Measurements from ENCODE around the gene REXO2. TPM values are rescaled to one million over a fixed set of nuclear protein-coding genes. Genes with fewer than 3 reads are reported as not detected.
A peak's percentile ranks its signal among the peaks of the same experiment; 100 is the strongest.

The REXO2 gene
- total RNA-seq, 4 donors from 2014 or later: 64.9 to 131 (median 96.8) TPM

DNA sequence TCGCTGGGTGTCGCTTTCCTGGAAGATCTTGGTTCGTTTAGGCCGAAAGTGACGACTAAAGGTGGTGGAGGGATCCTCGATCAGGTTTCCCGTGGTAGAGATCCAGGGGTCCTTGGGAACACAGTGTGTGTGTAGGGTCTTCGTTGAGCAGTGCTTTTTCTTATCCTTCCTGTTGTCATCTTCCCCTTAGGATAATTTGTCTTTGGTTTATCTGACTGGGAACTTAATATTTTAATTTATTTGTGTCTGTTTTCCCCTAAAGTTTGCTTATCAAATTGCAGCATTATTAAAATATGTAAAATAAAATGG, 38.4 kb upstream of the REXO2 start:
- Histone ChIP-seq H3K27me3 (no peaks in the 10 kb centered on the region), H3K36me3 (peaks cover 0 to 7% (median 0%) of the 10 kb centered on the region in 3 donors), H3K9me3 (no peaks in the 10 kb centered on the region), H3K27ac (peak overlapping the region; percentile 94 to 99 (median 98)), H3K4me1 (peaks cover 0 to 67% (median 30%) of the 10 kb centered on the region in 4 donors), H3K4me3 (peak overlapping the region; percentile 54 to 81 (median 66))
- 0 to 1% methylated on average over 8 of the region's 8 CpGs for WGBS, 2 donors
- DNase-seq (ENCODE audit: low spot score in 2 of 2): no peak
- TF ChIP-seq POLR2A (IDR thresholded peaks at IDR 0.05): no peak
- TF ChIP-seq, protein P1, sequence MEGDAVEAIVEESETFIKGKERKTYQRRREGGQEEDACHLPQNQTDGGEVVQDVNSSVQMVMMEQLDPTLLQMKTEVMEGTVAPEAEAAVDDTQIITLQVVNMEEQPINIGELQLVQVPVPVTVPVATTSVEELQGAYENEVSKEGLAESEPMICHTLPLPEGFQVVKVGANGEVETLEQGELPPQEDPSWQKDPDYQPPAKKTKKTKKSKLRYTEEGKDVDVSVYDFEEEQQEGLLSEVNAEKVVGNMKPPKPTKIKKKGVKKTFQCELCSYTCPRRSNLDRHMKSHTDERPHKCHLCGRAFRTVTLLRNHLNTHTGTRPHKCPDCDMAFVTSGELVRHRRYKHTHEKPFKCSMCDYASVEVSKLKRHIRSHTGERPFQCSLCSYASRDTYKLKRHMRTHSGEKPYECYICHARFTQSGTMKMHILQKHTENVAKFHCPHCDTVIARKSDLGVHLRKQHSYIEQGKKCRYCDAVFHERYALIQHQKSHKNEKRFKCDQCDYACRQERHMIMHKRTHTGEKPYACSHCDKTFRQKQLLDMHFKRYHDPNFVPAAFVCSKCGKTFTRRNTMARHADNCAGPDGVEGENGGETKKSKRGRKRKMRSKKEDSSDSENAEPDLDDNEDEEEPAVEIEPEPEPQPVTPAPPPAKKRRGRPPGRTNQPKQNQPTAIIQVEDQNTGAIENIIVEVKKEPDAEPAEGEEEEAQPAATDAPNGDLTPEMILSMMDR (IDR thresholded peaks at IDR 0.05): peak in 1 of 5 experiments; percentile 4

DNA sequence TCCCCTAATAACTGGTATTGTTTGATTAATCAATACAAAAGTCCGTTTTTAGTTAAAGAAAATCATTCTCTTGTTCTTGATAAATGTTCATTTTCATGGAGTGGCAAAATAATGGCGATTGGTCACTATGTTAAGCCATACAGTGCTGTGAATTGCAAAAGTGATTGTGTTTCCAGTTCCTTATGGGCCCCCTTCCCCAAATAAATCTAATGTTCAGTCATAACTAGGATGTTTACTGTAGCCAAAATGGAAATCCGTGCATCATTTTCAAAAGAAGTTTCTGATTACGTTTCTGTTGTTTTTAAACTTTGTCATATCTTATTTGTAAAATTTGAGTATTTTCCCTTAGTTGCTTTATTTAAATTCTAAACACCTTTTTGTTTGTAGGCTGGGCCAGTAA, 38.0 kb upstream of the REXO2 start:
- H3K4me3 ChIP-seq: peak overlapping the region; percentile 54 to 81 (median 66)
- H3K27me3 ChIP-seq: no peaks in the 10 kb centered on the region
- no peak for DNase-seq (ENCODE audit: low spot score in 2 of 2)
- H3K27ac ChIP-seq: peak overlapping the region; percentile 94 to 99 (median 98)
- H3K4me1 ChIP-seq: peaks cover 0 to 67% (median 30%) of the 10 kb centered on the region in 4 donors
- no peaks in the 10 kb centered on the region for H3K9me3 ChIP-seq
- 2 to 3% methylated on average over 4 of the region's 4 CpGs for WGBS, 2 donors
- TF ChIP-seq, protein P1 (IDR thresholded peaks at IDR 0.05): no peak
- no peak for TF ChIP-seq POLR2A (IDR thresholded peaks at IDR 0.05)
- TF ChIP-seq EP300 (IDR thresholded peaks at IDR 0.05): no peak
- H3K36me3 ChIP-seq: peaks cover 0 to 11% (median 0%) of the 10 kb centered on the region in 3 donors

DNA sequence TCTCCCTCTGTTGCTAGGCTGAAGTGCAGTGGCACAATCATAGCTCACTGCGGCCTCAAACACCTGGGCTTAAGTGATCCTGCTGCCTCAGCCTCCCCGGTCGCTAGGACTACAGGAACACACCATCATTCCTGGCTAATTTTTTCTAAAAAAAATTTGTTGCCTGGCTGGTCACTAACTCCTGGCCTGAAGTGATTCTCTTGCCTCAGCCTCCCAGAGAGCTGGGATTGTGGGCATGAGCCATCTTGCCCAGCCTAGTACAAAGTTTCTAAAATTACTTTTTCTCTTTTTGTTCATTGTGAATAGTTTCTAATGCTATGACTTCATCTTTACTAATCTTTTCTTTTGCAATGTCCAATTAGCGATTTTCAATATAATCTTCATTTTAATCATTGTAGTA, 26.3 kb upstream of the REXO2 start:
- no peaks in the 10 kb centered on the region for H3K27me3 ChIP-seq
- 94 to 100% methylated on average over 4 of the region's 4 CpGs for WGBS, 2 donors
- DNase-seq (ENCODE audit: low spot score in 2 of 2): no peak
- peaks cover 0 to 5% (median 0%) of the 10 kb centered on the region in 4 donors for H3K4me1 ChIP-seq
- no peaks in the 10 kb centered on the region for H3K9me3 ChIP-seq
- no peak overlapping the region for H3K27ac ChIP-seq
- TF ChIP-seq, protein P1 (IDR thresholded peaks at IDR 0.05): no peak
- TF ChIP-seq EP300 (IDR thresholded peaks at IDR 0.05): no peak
- no peak for TF ChIP-seq POLR2A (IDR thresholded peaks at IDR 0.05)
- H3K36me3 ChIP-seq: peaks cover 0 to 37% (median 0%) of the 10 kb centered on the region in 3 donors
- no peak overlapping the region for H3K4me3 ChIP-seq

DNA sequence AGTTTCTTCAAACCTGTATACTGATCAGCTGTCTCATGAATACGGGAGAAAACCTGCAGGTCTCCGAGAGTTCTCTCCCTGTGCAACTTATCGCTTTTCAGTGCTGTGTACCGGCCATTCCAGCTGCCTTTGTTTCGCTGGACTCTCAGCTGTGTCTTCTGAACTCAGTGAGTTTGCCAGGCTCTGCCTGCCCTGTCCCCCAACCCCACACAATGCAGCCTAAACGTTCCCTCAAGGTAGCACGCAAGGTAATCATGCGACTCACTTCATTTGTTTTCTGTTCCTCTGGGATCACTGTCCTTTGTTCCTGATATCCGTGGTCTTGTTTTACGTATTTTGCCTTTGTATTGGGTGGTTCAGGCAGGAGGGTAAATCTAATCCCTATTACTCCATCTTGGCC, 25.3 kb upstream of the REXO2 start:
- Histone ChIP-seq H3K27ac (no peak overlapping the region), H3K4me3 (no peak overlapping the region), H3K36me3 (peaks cover 0 to 31% (median 0%) of the 10 kb centered on the region in 3 donors), H3K27me3 (no peaks in the 10 kb centered on the region), H3K4me1 (peaks cover 0 to 5% (median 0%) of the 10 kb centered on the region in 4 donors), H3K9me3 (no peaks in the 10 kb centered on the region)
- TF ChIP-seq EP300 (IDR thresholded peaks at IDR 0.05) (no peak), POLR2A (IDR thresholded peaks at IDR 0.05) (no peak)
- TF ChIP-seq, protein P1 (IDR thresholded peaks at IDR 0.05): no peak
- WGBS, 2 donors: 83 to 88% methylated on average over 10 of the region's 10 CpGs
- no peak for DNase-seq (ENCODE audit: low spot score in 2 of 2)

DNA sequence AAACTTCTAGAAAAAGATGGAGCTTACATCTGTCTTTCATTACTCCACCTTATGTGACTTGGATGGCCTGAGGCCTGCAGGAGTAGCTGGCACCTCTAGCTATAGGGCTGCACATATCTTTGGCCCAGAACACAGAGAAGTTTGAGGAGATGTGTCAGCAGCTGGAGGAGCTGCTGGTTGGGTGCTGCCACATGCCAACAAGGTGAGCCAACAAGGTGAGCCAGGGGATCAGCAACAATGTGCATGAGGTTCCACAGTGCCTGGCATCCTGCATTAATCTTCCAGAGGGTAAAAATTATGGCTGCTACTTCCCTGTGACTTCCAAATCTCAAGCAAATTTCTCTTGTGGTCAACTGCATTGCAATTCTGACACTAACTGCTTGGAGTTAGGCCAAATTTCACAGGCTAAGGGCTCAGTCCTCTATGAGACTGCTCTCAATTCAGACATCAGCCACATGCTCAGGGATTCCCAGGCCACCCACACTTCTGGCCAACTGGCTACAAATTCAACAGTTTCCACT, 22.8 kb upstream of the REXO2 start:
- Histone ChIP-seq H3K36me3 (peaks cover 0 to 15% (median 0%) of the 10 kb centered on the region in 3 donors), H3K4me3 (no peak overlapping the region), H3K27me3 (no peaks in the 10 kb centered on the region), H3K27ac (no peak overlapping the region), H3K4me1 (peaks cover 0 to 5% (median 0%) of the 10 kb centered on the region in 4 donors), H3K9me3 (no peaks in the 10 kb centered on the region)
- DNase-seq (ENCODE audit: low spot score in 2 of 2): no peak
- no peak for TF ChIP-seq EP300 (IDR thresholded peaks at IDR 0.05)
- TF ChIP-seq, protein P1 (IDR thresholded peaks at IDR 0.05): no peak
- no peak for TF ChIP-seq POLR2A (IDR thresholded peaks at IDR 0.05)
